HG03520 (cell line): Measurements from ENCODE around the gene RBM25.

Experiments used
- ATAC-seq: cut with Tn5 transposase; IDR thresholded peaks from one replicate; pipeline ENCODE4 v1.9.1; 2021; ENCODE audit warnings: mild to moderate bottlenecking, moderate library complexity; ENCODE audit not compliant: unreplicated experiment

The RBM25 gene

GRCh38 chr14:73102806-73103497 lies 44.6 kb downstream of the RBM25 start:
- no peak for ATAC-seq

- no peak for ATAC-seq
These were observed 46.7 kb downstream of the RBM25 start for GRCh38 chr14:73105050-73105449.

- ATAC-seq, result no peak
These were observed 47.4 kb downstream of the RBM25 start for GRCh38 chr14:73105727-73106126.

GRCh38 chr14:73116079-73116665 lies 57.8 kb downstream of the RBM25 start:
- no peak for ATAC-seq

- no peak for ATAC-seq
These were observed 66.0 kb downstream of the RBM25 start for GRCh38 chr14:73124180-73124894.

- ATAC-seq, result no peak
These were observed 66.8 kb downstream of the RBM25 start for GRCh38 chr14:73125169-73125588.

- no peak for ATAC-seq
These were observed 67.4 kb downstream of the RBM25 start for GRCh38 chr14:73125746-73126145.

- ATAC-seq, result no peak
These were observed 75.5 kb downstream of the RBM25 start for GRCh38 chr14:73133795-73134194.

- ATAC-seq, result no peak
These were observed 77.7 kb downstream of the RBM25 start for GRCh38 chr14:73136085-73136386.

GRCh38 chr14:73136387-73137225 lies 78.3 kb downstream of the RBM25 start, which contains the start of gene PSEN1:
PSEN1 (plus strand) TSS chr14:73136507; CDS start chr14:73148020, 11,513 bp downstream.
- ATAC-seq, result peak; percentile 86

GRCh38 chr14:73140811-73141323 lies 82.5 kb downstream of the RBM25 start:
- no peak for ATAC-seq

- ATAC-seq, result no peak
These were observed 83.9 kb downstream of the RBM25 start for GRCh38 chr14:73142216-73142615.

- ATAC-seq, result no peak
These were observed 84.7 kb downstream of the RBM25 start for GRCh38 chr14:73143003-73143402.

GRCh38 chr14:73143617-73144016 lies 85.3 kb downstream of the RBM25 start:
- no peak for ATAC-seq

GRCh38 chr14:73145371-73145770 lies 87.0 kb downstream of the RBM25 start:
- ATAC-seq, result no peak

GRCh38 chr14:73146111-73146510 lies 87.8 kb downstream of the RBM25 start:
- ATAC-seq, result no peak

- ATAC-seq, result no peak
These were observed 91.4 kb downstream of the RBM25 start for GRCh38 chr14:73149753-73150152.

- ATAC-seq, result no peak
These were observed 94.9 kb downstream of the RBM25 start for GRCh38 chr14:73153272-73153671.

- ATAC-seq, result no peak
These were observed 103.9 kb downstream of the RBM25 start for GRCh38 chr14:73162251-73162650.

- no peak for ATAC-seq
These were observed 108.1 kb downstream of the RBM25 start for GRCh38 chr14:73166399-73166798.

- ATAC-seq, result no peak
These were observed 109.4 kb downstream of the RBM25 start for GRCh38 chr14:73167727-73168126.
